ENCODE measurements around the gene DNAJB6.

The DNAJB6 gene

GRCh38 chr7:157466867-157467261, 130.1 kb downstream of the DNAJB6 start:
- H3K4me1 ChIP-seq = no peaks in the 10 kb centered on the region

More at GRCh38 chr7:157466867-157467261, 130.1 kb downstream of the DNAJB6 start:
- Histone ChIP-seq H2AFZ (no peak overlapping the region), H3K4me2 (ENCODE audit: low read length) (no peak overlapping the region), H3K9ac (no peak overlapping the region), H3K9me3 (ENCODE audit: control insufficient read depth, low read length) (no peaks in the 10 kb centered on the region), H3K27ac (no peak overlapping the region), H3K36me3 (ENCODE audit: control insufficient read depth, insufficient read depth, low read length) (no peaks in the 10 kb centered on the region), H3K79me2 (no peaks in the 10 kb centered on the region), H3K27me3 (ENCODE audit: control insufficient read depth, insufficient read depth, low read length) (peaks cover 12% of the 10 kb centered on the region), H3K4me3 (ENCODE audit: low read depth, low read length) (no peak overlapping the region)
- TF ChIP-seq CTCF (IDR thresholded peaks at IDR 0.05) = no peak

All from parathyroid adenoma (tissue), 2 donors.